Measurements from ENCODE around the gene TLE5.

DNA sequence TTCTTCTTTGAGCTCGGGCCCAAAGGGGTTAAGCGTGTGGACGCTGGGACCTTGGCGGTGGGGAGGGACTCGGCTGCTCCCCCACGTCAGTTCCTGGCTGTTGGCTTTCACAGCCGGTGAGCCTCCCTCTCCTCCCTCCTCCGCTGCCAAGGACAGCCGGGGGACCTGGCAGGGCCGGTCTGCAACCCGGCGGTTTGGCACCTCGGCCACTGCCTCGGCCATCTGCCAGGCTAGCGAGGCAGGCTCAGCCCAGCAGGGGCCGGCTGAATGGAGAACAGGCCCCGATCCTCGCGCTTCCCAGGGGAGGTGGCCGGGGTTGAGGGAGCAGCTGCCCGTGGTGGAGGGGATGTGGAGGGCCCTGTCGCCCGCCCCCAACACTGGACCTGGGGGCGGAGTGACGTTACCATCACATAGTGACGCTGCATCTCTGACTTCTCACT is 5.0 kb downstream of the TLE5 start:
- TF ChIP-seq CTCF (IDR thresholded peaks at IDR 0.05; ENCODE audit: borderline replicate concordance, extremely low read depth, low read length, poor library complexity, severe bottlenecking) (no peak), EZH2 (IDR thresholded peaks at IDR 0.05; ENCODE audit: borderline replicate concordance, low read depth, low read length, severe bottlenecking) (no peak)
